ENCODE results near the gene NCKAP5L. TPM values are rescaled to one million over a fixed set of nuclear protein-coding genes. Genes with fewer than 3 reads are reported as not detected.
"Not testable (repeated sequence)": the region's sequence is repeated elsewhere in the genome, so short reads cannot be mapped to it uniquely, and the experiment has no call there.

Gene NCKAP5L
- total and polyA plus RNA-seq, 10 donors: 3.6 to 29.4 (median 21.1) TPM

DNA sequence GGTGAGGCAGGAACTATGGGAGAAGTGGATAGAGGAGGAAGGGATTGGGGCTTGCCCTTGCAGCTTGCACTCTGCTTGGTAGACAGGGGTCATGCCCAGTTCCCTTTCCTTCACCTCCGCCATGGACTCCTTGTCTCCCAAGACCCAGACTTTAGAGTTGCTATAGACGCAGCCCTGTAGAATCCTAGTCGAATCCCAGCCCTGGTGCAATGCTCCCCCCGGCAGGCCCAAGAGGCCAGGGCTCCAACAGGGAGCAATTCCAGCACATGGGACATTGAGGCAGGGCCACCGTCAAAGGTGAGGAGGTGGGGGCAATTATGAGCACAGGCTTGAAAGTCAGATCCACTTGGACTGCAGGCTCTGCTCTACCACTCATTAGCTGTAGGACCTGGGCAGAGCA lies 44.2 kb upstream of the NCKAP5L start:
- TF ChIP-seq, protein P1, sequence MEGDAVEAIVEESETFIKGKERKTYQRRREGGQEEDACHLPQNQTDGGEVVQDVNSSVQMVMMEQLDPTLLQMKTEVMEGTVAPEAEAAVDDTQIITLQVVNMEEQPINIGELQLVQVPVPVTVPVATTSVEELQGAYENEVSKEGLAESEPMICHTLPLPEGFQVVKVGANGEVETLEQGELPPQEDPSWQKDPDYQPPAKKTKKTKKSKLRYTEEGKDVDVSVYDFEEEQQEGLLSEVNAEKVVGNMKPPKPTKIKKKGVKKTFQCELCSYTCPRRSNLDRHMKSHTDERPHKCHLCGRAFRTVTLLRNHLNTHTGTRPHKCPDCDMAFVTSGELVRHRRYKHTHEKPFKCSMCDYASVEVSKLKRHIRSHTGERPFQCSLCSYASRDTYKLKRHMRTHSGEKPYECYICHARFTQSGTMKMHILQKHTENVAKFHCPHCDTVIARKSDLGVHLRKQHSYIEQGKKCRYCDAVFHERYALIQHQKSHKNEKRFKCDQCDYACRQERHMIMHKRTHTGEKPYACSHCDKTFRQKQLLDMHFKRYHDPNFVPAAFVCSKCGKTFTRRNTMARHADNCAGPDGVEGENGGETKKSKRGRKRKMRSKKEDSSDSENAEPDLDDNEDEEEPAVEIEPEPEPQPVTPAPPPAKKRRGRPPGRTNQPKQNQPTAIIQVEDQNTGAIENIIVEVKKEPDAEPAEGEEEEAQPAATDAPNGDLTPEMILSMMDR (IDR thresholded peaks at IDR 0.05 in 8 of 11, conservative IDR thresholded peaks at IDR 0.05 in 3 of 11): no peak
- TF ChIP-seq POLR2A (IDR thresholded peaks at IDR 0.05) (no peak), POLR2AphosphoS5 (IDR thresholded peaks at IDR 0.05) (no peak)
- Histone ChIP-seq H3K27me3 (replicated peaks in 1 of 7) (peaks cover 0 to 14% (median 0%) of the 10 kb centered on the region in 7 donors), H3K4me3 (no peak overlapping the region), H3K36me3 (no peaks in the 10 kb centered on the region), H3K9me3 (no peaks in the 10 kb centered on the region), H3K27ac (no peak overlapping the region), H3K4me1 (peaks cover 0 to 30% (median 6%) of the 10 kb centered on the region in 6 donors)
- WGBS, 5 donors: 91 to 98% (median 97%) methylated on average over 5 of the region's 5 CpGs
- peak; percentile 32 for DNase-seq
- intact Hi-C loops (cut with DNase I; ENCODE audit: low total_unique reads): no loop called here

DNA sequence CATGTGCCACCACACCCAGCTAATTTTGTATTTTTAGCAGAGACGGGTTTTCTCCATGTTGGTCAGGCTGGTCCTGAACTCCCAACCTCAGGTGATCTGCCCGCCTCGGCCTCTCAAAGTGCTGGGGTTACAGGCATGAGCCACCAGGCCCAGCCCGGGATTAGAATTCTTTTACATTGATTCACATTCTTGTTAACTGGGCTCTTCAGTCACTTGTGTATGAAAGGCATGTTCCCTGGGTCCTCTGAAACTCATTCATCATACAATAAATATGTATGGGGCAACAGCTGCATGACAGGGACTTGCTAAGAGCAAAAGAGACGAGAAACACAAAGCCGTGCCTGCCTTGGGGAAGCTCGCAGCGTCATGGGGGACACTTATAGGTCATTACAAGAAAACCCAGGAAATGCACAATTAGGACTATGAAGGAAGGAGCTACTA lies 43.6 kb upstream of the NCKAP5L start:
- H3K4me1 ChIP-seq: peaks cover 0 to 36% (median 11%) of the 10 kb centered on the region in 6 donors
- H3K36me3 ChIP-seq; H3K4me3 ChIP-seq; H3K27ac ChIP-seq; H3K9me3 ChIP-seq; intact Hi-C loops (cut with DNase I; ENCODE audit: low total_unique reads): not testable (repeated sequence)
- DNase-seq: peak; percentile 22
- peaks cover 0 to 16% (median 0%) of the 10 kb centered on the region in 7 donors for H3K27me3 ChIP-seq (replicated peaks in 1 of 7)
- 84 to 91% (median 90%) methylated on average over 8 of the region's 8 CpGs for WGBS, 5 donors

DNA sequence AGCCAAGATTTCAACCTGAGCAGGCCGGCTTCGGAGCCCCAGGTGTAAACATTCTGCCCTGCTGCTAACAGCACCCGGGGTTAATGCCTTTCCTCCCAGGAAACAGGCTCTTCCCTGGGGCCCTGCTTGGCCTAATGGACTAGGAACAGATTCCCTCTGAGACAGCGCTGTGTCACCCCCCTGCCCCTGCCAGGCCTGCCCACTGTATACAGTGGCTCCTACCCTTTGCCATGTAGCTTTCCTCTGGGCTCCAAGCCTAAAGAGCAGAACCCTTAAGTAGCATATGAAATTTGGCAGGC lies 43.0 kb upstream of the NCKAP5L start:
- Histone ChIP-seq H3K27ac (no peak overlapping the region), H3K36me3 (no peaks in the 10 kb centered on the region), H3K27me3 (replicated peaks in 1 of 7) (peaks cover 0 to 19% (median 0%) of the 10 kb centered on the region in 7 donors), H3K4me1 (peaks cover 0 to 36% (median 11%) of the 10 kb centered on the region in 6 donors), H3K4me3 (no peak overlapping the region), H3K9me3 (no peaks in the 10 kb centered on the region)
- intact Hi-C loops (cut with DNase I; ENCODE audit: low total_unique reads): no loop called here
- TF ChIP-seq POLR2A (IDR thresholded peaks at IDR 0.05) (no peak), POLR2AphosphoS5 (IDR thresholded peaks at IDR 0.05) (no peak)
- TF ChIP-seq, protein P1 (IDR thresholded peaks at IDR 0.05 in 8 of 11, conservative IDR thresholded peaks at IDR 0.05 in 3 of 11): no peak
- 88 to 94% (median 91%) methylated on average over 1 to 4 of the region's 4 CpGs for WGBS, 5 donors
- DNase-seq: peak; percentile 58

DNA sequence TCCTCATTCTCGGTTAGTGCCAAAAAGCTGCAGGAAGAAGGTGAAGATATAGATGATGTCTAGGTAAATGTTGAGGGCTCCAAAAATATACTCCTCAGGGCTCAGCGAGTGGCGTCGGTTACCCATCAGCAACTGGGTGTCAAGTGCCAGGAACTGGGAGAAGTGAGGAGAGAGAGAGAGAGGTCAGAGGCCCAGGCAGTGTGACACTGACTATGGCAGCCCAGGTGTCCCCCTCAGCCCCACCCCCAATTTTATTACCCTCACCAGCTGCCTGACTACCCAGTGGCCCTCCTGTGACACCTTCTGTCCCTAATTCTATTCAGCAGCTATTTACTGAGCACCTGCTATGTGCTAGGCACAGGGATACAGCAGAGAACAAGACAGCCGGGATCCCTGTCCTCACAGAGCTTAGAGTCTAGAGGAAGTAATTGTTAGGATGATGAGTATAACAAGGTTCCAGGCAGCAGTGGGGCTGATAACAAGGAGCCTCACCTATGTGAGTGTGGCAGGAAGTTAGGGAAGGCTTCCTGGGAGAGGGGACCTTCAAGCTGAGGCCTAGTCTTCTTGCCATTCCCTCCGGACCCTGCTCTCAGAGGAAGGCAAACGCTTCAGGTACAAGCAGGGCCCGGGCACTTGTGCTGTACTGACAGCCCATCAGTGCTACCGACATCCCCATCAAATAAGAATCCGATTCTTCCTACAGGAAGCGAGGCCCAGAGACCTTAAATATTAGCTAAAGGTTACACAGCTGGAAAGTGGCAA lies 42.5 kb upstream of the NCKAP5L start:
- Histone ChIP-seq H3K27ac (no peak overlapping the region), H3K36me3 (no peaks in the 10 kb centered on the region), H3K4me3 (no peak overlapping the region), H3K27me3 (replicated peaks in 1 of 7) (peaks cover 0 to 25% (median 0%) of the 10 kb centered on the region in 7 donors), H3K9me3 (no peaks in the 10 kb centered on the region), H3K4me1 (peaks cover 0 to 36% (median 11%) of the 10 kb centered on the region in 6 donors)
- WGBS, 5 donors: 92 to 98% (median 94%) methylated on average over 6 to 11 of the region's 11 CpGs
- intact Hi-C loops (cut with DNase I; ENCODE audit: low total_unique reads): no loop called here
- peak; percentile 43 for DNase-seq
- TF ChIP-seq, protein P1 (IDR thresholded peaks at IDR 0.05 in 8 of 11, conservative IDR thresholded peaks at IDR 0.05 in 3 of 11): no peak
- TF ChIP-seq POLR2AphosphoS5 (IDR thresholded peaks at IDR 0.05): no peak
